Astrocyte (in vitro differentiated cells and primary cell): ENCODE results near the gene ZGRF1. TPM values are rescaled to one million over a fixed set of nuclear protein-coding genes. Genes with fewer than 3 reads are reported as not detected.
"Not testable (repeated sequence)": the region's sequence is repeated elsewhere in the genome, so short reads cannot be mapped to it uniquely, and the experiment has no call there.

Experiments used
- DNase-seq: peaks from one replicate; pipeline ENCODE4 v3.0.0-alpha.2; 2010; ENCODE audit warnings: low read depth
- FAIRE-seq: peaks from 2 replicates; lab custom pipeline; 2011; peaks lifted over from hg19 to GRCh38; lab: Jason Lieb, UNC
- H2AFZ ChIP-seq: 2 replicates; pipeline ENCODE4 v1.6.0; 2012; ENCODE audit warnings: low read depth, low read length, inconsistent platforms
- H3K27ac ChIP-seq: 2 replicates; pipeline ENCODE4 v1.5.1; 2011; ENCODE audit warnings: low read depth, low read length, inconsistent platforms
- H3K27me3 ChIP-seq: 2 replicates; pipeline ENCODE4 v1.6.0; 2011; ENCODE audit warnings: low read length, inconsistent platforms; ENCODE audit not compliant: insufficient read depth
- H3K36me3 ChIP-seq: 2 replicates; pipeline ENCODE4 v1.5.1; 2011; ENCODE audit warnings: low read length, inconsistent platforms; ENCODE audit not compliant: insufficient read depth
- H3K4me1 ChIP-seq: 2 replicates; pipeline ENCODE4 v1.5.1; 2011; ENCODE audit warnings: low read length, inconsistent platforms; ENCODE audit not compliant: insufficient read depth
- H3K4me2 ChIP-seq: 2 replicates; pipeline ENCODE4 v1.6.0; 2012; ENCODE audit warnings: low read length, inconsistent platforms
- H3K4me3 ChIP-seq: 2 replicates; pipeline ENCODE4 v1.5.1; 2011; ENCODE audit warnings: low read depth, mild to moderate bottlenecking, low read length, inconsistent platforms; ENCODE audit not compliant: insufficient read depth
- H3K79me2 ChIP-seq: 2 replicates; pipeline ENCODE4 v1.6.0; 2012; ENCODE audit warnings: mild to moderate bottlenecking, low read length, inconsistent platforms; ENCODE audit not compliant: insufficient read depth
- H3K9ac ChIP-seq: 2 replicates; pipeline ENCODE4 v1.6.0; 2012; ENCODE audit warnings: mild to moderate bottlenecking, low read length, inconsistent platforms
- H3K9me3 ChIP-seq: 2 replicates; pipeline ENCODE4 v1.5.1; 2012; ENCODE audit warnings: low read depth, mild to moderate bottlenecking, low read length, inconsistent platforms; ENCODE audit not compliant: insufficient read depth
- H4K20me1 ChIP-seq: 2 replicates; pipeline ENCODE4 v1.6.0; 2012; ENCODE audit warnings: low read length, inconsistent platforms; ENCODE audit not compliant: insufficient read depth
- H3K27ac Mint-ChIP-seq: one replicate; pipeline ENCODE4 v1.8.0; 2021; ENCODE audit warnings: mild to moderate bottlenecking, mixed read lengths; ENCODE audit not compliant: unreplicated experiment
- H3K27me3 Mint-ChIP-seq: one replicate; pipeline ENCODE4 v1.8.0; 2021; ENCODE audit warnings: low read depth, mixed read lengths; ENCODE audit not compliant: unreplicated experiment
- H3K36me3 Mint-ChIP-seq: one replicate; pipeline ENCODE4 v1.8.0; 2021; ENCODE audit warnings: low read depth, mixed read lengths; ENCODE audit not compliant: unreplicated experiment
- H3K4me1 Mint-ChIP-seq: one replicate; pipeline ENCODE4 v1.8.0; 2021; ENCODE audit warnings: low read depth, mixed read lengths; ENCODE audit not compliant: unreplicated experiment
- H3K4me3 Mint-ChIP-seq: one replicate; pipeline ENCODE4 v1.8.0; 2021; ENCODE audit warnings: mild to moderate bottlenecking, moderate library complexity, mixed read lengths; ENCODE audit not compliant: unreplicated experiment
- H3K9me3 Mint-ChIP-seq: one replicate; pipeline ENCODE4 v1.8.0; 2021; ENCODE audit warnings: mild to moderate bottlenecking, mixed read lengths; ENCODE audit not compliant: unreplicated experiment
- EZH2 ChIP-seq: IDR thresholded peaks from 2 replicates; pipeline ENCODE4 v1.6.1; 2012; ENCODE audit warnings: mild to moderate bottlenecking, low read length, inconsistent platforms; ENCODE audit not compliant: insufficient read depth
- total RNA-seq: library from RNA; stranded (reverse); gene quantifications from 2 replicates; pipeline ENCODE4 v1.2.1, GENCODE V29; 2021
- TF ChIP-seq, protein P1 (sequence below): IDR thresholded peaks from 2 replicates; pipeline ENCODE4 v1.5.1; 2011; ENCODE audit warnings: low read depth, mild to moderate bottlenecking, inconsistent platforms, low read length, moderate library complexity; ENCODE audit not compliant: insufficient read depth

ZGRF1 gene
- total RNA-seq, 1 donor from 2014 or later = 5.2 TPM

DNA sequence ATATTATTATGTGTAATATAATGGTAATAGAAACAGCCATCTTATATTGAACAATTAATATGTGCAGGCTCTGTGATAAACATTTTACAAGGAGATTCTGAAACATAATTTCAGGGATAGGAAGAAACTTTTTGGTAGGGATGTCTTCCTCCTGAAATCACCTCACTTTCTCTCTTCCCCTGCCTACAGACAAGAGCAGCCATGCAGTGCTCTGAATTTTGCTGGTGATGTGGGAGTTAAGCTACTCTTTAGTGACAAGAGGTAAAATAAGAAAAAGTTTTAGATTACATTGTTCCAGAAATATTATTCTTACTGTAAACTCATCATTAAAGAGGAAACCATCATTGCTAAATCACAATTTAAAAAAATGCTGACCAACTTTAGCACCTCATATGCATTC lies 36.4 kb upstream of the ZGRF1 start:
- no peak overlapping the region for H3K4me3 Mint-ChIP-seq

DNA sequence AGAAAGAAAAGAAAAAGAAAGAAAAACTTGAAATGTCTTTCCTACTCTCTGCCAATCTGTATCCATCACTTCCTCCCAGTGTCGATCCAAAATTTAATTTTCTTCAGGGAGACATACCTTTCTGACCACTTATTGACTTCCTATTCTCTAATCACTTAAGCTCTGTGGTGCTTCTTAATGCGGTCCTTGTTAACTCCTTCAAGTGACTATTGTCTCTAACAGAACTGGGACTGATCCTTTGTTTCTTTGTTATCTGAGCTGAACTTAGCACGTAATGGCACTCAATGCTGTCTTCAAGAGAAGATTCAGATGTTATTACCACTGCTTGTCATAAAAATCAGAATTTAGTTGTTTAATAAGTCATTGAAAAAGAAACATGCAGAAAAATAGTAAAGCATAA lies 31.4 kb upstream of the ZGRF1 start:
- no peak overlapping the region for H3K27ac Mint-ChIP-seq
- Histone ChIP-seq H3K27me3 (no peaks in the 10 kb centered on the region), H3K9ac (no peak overlapping the region), H3K4me2 (no peak overlapping the region), H3K79me2 (no peaks in the 10 kb centered on the region), H3K4me1 (no peaks in the 10 kb centered on the region), H3K27ac (no peak overlapping the region), H2AFZ (no peak overlapping the region), H4K20me1 (no peaks in the 10 kb centered on the region), H3K4me3 (no peak overlapping the region), H3K9me3 (no peaks in the 10 kb centered on the region), H3K36me3 (no peaks in the 10 kb centered on the region)
- H3K4me1 Mint-ChIP-seq = no peaks in the 10 kb centered on the region
- H3K9me3 Mint-ChIP-seq = no peaks in the 10 kb centered on the region
- H3K4me3 Mint-ChIP-seq = no peak overlapping the region
- no peak for FAIRE-seq
- no peaks in the 10 kb centered on the region for H3K27me3 Mint-ChIP-seq
- no peak for DNase-seq
- no peaks in the 10 kb centered on the region for H3K36me3 Mint-ChIP-seq
- TF ChIP-seq, protein P1, sequence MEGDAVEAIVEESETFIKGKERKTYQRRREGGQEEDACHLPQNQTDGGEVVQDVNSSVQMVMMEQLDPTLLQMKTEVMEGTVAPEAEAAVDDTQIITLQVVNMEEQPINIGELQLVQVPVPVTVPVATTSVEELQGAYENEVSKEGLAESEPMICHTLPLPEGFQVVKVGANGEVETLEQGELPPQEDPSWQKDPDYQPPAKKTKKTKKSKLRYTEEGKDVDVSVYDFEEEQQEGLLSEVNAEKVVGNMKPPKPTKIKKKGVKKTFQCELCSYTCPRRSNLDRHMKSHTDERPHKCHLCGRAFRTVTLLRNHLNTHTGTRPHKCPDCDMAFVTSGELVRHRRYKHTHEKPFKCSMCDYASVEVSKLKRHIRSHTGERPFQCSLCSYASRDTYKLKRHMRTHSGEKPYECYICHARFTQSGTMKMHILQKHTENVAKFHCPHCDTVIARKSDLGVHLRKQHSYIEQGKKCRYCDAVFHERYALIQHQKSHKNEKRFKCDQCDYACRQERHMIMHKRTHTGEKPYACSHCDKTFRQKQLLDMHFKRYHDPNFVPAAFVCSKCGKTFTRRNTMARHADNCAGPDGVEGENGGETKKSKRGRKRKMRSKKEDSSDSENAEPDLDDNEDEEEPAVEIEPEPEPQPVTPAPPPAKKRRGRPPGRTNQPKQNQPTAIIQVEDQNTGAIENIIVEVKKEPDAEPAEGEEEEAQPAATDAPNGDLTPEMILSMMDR = no peak
- TF ChIP-seq EZH2 = no peak

More for the DNA sequence above, 36.4 kb upstream of the ZGRF1 start:
- H3K4me1 ChIP-seq = no peaks in the 10 kb centered on the region
- TF ChIP-seq, protein P1 = no peak
- TF ChIP-seq EZH2 = no peak
- no peaks in the 10 kb centered on the region for H4K20me1 ChIP-seq
- H3K9ac ChIP-seq = no peak overlapping the region
- no peak overlapping the region for H3K27ac ChIP-seq
- no peaks in the 10 kb centered on the region for H3K36me3 ChIP-seq
- H3K9me3 Mint-ChIP-seq = no peaks in the 10 kb centered on the region
- H3K4me2 ChIP-seq = no peak overlapping the region
- DNase-seq (no peak), FAIRE-seq (no peak)
- H3K27ac Mint-ChIP-seq = no peak overlapping the region
- H2AFZ ChIP-seq = no peak overlapping the region
- no peaks in the 10 kb centered on the region for H3K27me3 Mint-ChIP-seq
- H3K79me2 ChIP-seq = no peaks in the 10 kb centered on the region
- no peaks in the 10 kb centered on the region for H3K36me3 Mint-ChIP-seq
- H3K4me1 Mint-ChIP-seq = no peaks in the 10 kb centered on the region
- H3K4me3 ChIP-seq = no peak overlapping the region
- no peaks in the 10 kb centered on the region for H3K27me3 ChIP-seq
- no peaks in the 10 kb centered on the region for H3K9me3 ChIP-seq

DNA sequence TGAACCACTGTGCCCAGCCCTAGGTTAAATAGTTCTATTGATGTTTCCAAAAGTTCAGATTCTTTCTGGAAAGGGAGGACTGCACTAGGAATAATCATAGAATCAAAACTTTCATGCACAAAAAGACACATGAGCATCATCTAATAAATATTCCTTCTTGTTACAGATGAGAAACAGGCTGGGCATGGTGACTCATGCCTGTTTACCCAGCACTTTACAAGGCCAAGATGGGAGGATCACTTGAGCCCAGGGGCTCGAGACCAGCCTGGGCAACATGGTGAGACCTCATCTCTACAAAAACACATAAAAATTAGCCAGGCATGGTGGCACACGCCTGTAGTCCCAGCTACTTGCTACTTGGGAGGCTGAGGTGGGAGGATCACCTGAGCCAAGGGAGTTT lies 27.9 kb upstream of the ZGRF1 start:
- no peak overlapping the region for H3K27ac Mint-ChIP-seq

DNA sequence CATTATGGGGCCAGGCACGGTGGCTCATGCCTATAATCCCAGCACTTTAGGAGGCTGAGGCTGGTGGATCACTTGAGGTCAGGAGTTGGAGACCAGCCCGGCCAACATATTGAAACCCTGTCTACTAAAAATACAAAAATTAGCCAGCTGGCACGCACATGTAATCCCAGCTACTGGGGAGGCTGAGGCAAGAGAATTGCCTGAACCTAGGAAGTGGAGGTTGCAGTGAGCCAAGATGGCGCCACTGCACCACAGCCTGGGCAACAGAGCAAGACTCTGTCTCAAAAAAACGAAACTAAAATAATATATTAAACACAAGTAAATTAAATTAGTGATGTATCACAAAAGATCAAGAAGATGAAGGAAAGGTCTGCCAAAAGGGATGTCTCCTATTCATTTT lies 19.4 kb upstream of the ZGRF1 start:
- H3K9ac ChIP-seq, FAIRE-seq, H3K27ac ChIP-seq, H3K4me1 ChIP-seq, H3K9me3 Mint-ChIP-seq, H3K4me3 ChIP-seq, H3K4me3 Mint-ChIP-seq, H2AFZ ChIP-seq, H3K36me3 Mint-ChIP-seq, H3K27me3 ChIP-seq, H3K4me1 Mint-ChIP-seq, H3K27me3 Mint-ChIP-seq, H4K20me1 ChIP-seq, H3K9me3 ChIP-seq, DNase-seq, H3K4me2 ChIP-seq, H3K79me2 ChIP-seq, H3K27ac Mint-ChIP-seq, H3K36me3 ChIP-seq: not testable (repeated sequence)

More for the DNA sequence above, 27.9 kb upstream of the ZGRF1 start:
- Mint-ChIP-seq H3K4me1 (no peaks in the 10 kb centered on the region), H3K27me3 (no peaks in the 10 kb centered on the region), H3K4me3 (no peak overlapping the region), H3K36me3 (no peaks in the 10 kb centered on the region), H3K9me3 (no peaks in the 10 kb centered on the region)
- FAIRE-seq (no peak), DNase-seq (no peak)
- H2AFZ ChIP-seq = no peak overlapping the region
- no peak overlapping the region for H3K9ac ChIP-seq
- no peaks in the 10 kb centered on the region for H3K27me3 ChIP-seq
- no peaks in the 10 kb centered on the region for H3K9me3 ChIP-seq
- no peaks in the 10 kb centered on the region for H3K4me1 ChIP-seq
- H3K36me3 ChIP-seq = no peaks in the 10 kb centered on the region
- H3K27ac ChIP-seq = no peak overlapping the region
- no peak overlapping the region for H3K4me2 ChIP-seq
- no peaks in the 10 kb centered on the region for H3K79me2 ChIP-seq
- no peak for TF ChIP-seq EZH2
- TF ChIP-seq, protein P1 = no peak
- H3K4me3 ChIP-seq = no peak overlapping the region
- H4K20me1 ChIP-seq = no peaks in the 10 kb centered on the region
